NCI-H226 (cell line): ENCODE results near the gene TMED4.

ENCODE experiments used
- DNase-seq: peaks from one replicate; pipeline ENCODE4 v3.0.0-alpha.2; 2015

The TMED4 gene

GRCh38 chr7:44539669-44540506, 42.1 kb downstream of the TMED4 start:
- DNase-seq: no peak

GRCh38 chr7:44538798-44539668, 43.0 kb downstream of the TMED4 start:
- DNase-seq: no peak

DNA sequence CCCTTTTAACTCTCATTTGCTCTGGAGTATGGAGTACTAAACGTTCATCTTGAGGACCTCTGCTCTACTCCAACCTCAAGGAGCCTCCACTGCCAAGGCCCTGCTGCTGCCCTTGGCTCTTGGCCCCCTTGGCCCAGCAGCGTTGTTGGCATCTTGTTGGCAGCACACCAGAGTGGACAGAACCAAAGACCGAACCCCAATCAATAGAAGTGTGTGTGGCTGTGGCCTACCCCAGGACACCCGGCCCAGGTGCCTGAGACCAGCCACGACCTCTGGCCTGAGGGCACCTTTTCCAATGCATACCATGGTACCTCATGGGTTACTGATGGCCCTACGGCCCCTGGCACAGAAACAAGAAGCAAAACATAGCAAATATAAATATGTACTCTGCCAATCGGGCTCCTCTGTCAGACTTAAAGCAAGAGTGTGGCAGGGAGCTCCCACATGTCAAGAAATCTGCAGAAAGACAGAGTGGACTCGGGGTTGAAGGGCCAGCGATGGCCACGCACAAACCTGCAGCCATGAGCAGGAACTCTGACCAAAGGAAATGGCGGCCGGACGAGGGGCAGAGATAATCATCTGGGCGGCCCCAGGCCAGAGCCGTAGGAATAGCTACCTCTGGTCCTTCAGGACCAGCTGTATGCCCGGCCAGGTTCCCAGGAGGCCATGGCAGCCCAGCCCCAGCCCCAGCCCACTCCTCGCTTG, 43.8 kb downstream of the TMED4 start:
- DNase-seq: no peak

DNA sequence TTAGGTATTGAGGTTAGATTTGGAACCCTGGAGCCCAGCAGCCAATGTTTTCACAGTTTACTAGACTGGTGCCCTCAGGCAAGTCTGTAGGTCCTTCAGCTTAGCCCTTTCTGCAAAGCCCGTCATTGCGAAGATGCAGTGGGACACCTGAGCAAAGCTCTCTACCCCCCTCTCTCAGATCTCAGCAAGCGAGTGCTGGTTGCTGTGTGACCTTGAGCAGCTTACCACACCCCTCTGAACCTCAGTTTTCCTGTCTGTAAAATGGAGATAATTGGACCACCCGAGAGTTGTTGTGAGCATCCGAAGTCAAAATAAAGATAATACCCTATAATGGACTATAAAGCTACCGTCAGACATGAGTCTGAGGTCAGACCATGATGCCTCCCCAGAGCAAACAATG, 44.6 kb downstream of the TMED4 start:
- DNase-seq: no peak

- no peak for DNase-seq
Observed at GRCh38 chr7:44536090-44536489, 45.9 kb downstream of the TMED4 start.

- no peak for DNase-seq
Observed at GRCh38 chr7:44535348-44536064, 46.5 kb downstream of the TMED4 start.

DNA sequence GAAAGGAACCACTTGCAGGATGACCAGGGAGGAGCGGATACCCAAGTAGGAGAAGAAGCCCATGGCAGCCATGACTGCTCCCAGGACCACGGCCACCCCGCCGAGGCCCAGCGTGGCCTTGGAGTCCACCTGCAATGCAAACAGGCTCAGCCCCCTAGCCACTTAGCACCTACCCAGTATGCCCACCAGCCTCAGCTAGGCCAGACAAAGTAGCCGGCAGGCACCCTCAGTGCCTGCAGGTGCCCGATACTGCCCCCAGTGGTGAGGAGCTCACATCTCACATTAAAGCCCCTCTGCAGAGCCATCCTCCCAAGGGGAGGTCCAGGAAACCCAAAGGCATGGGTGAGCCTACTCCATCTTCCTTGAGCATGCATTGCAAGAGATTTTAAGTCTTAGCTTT, 47.5 kb downstream of the TMED4 start:
- DNase-seq: peak; percentile 47

DNA sequence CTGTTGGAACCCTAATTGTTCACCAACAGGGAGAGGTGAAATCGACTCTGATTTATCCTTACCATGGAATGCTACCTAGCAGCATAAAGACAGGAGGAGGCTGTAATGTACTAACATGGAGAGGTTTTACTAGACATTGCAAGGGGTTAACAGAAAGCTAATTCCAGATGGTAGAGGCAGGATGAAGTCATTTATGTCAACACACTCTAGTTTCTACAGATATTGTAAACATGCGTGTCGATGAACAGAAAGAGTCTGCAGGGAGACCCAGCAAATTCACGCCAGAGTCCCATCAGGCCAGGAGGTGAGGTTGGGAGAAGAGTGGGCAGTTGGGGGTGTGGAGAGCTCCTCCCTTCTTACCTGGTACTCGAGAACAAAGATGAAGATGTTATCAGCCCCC, 47.9 kb downstream of the TMED4 start:
- DNase-seq: no peak

DNA sequence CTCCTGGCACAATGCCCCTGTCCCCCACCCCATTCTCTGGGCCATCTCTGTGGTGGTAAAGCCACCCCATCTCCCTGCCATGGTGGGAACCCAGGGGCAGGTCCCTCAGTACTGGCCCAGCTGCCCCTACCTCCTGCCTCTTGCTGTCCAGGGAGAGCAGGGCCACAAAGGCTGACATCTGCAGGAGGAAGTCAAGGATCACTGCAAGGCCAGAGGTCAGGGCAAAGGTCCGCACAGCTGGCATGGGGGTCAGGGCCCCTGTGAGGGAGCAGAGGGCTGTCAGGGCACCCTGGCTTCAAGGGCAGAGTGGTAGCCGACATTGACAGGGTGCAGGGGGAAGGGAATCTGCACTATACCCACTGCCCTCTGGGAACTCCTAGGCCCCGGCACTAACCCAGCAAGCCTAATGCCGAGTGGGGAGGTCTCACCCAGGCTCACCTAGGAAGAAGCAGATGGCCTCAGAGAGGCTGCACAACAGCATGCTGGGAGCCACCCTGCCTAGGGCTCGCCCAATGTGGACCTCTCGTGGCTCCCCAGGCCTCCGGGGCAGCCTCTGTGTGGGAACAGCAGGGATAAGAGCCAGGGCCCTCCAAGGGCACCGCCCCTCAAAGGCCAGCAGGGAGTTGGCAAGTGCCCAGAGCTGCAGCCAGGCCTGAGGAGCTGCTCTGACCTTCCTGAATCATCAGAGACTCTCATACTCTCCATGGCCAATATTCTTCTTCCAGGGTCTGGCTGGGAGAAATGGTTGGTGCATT, 48.6 kb downstream of the TMED4 start:
- no peak for DNase-seq

DNA sequence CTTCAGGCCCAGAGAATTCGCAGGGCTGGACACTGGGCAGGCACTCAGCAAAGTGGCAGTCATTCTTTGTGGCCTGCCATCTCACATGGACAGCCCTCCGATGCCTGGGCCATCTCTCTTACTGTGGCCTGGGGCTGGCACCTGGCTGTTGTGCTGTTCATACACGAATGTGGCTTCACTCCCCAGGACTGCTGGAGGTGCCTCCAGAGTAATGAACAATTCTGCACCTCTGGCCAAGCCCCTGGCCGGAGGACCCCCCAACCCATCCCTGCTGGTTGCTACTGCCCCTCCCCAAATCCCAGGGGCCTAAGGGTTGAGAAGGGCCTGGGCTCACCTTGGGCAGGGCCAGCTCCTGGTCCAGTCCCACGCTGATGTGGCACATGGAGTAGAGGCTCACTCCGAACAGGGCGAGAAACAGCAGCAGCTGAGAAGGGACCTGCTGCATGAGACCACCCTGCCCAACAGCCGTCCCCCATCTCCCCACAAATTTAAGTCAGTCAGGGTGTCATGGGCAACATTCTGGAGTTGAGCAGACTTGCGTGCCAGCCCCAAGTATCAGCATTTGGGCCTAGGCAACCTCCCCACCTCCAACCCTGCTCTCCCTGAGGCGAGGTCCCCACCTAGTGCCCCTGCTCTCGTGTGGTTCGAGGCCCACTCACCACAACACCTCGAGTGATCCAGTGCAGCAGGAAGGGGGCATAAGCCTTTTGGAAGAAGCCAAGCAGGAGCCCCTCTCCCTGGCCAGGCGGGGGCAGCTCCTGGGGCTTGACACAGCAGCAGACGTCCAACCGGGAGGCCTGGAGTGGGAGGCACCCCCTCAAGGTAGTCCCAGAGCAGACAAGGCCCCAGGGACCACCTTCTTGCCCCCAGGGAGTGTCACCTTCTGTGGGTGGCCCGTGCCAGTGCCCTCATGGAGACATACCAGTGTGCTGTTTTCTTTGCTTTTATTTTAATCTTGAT, 50.3 kb downstream of the TMED4 start:
- no peak for DNase-seq

DNA sequence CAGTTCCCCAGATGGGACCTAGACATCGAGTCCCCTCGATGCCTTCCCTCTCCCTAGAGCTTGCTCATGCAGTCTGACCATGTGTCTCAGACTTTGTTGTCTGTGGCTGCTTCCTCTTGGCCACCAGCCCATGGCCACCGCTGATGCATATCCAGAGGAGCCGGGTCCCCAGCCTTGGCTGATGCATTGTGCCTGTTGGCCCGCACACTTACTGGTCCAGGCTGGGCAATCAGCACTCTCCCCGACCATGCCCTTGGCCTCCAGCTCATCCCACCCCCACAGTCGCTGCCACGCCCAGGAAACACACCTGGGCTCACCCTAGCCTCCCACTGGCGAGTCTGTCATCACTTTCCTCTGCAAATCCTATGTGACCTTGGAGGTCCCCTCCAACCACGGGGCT, 51.0 kb downstream of the TMED4 start:
- DNase-seq: no peak
